HL-60 (cell line): ENCODE data around the gene METTL25.

Source experiments
- DNase-seq, 2 experiments: peaks; one replicate each; pipeline ENCODE4 v3.0.0-alpha.2; 2010 to 2020; ENCODE audit warnings: low read depth in 1 of 2, low spot score in 1 of 2
- H3K27ac ChIP-seq: fragments of 250-450 bp; sonication (Bioruptor Pico); replicated peaks from 2 replicates; pipeline ENCODE4 v1.5.1; 2020; ENCODE audit warnings: mild to moderate bottlenecking, moderate library complexity
- H3K27me3 ChIP-seq: fragments of 250-450 bp; sonication (Bioruptor Pico); 2 replicates; pipeline ENCODE4 v1.5.1; 2021; ENCODE audit warnings: mild to moderate bottlenecking, moderate library complexity; ENCODE audit not compliant: insufficient read depth, poor library complexity, severe bottlenecking
- H3K4me3 ChIP-seq: replicated peaks from 2 replicates; pipeline ENCODE4 v1.5.1; 2011; ENCODE audit warnings: mild to moderate bottlenecking, control low read depth, low read length; ENCODE audit not compliant: insufficient read depth
- GABPA ChIP-seq: IDR thresholded peaks from 2 replicates; pipeline ENCODE4 v1.6.1; 2012; ENCODE audit warnings: low read depth
- POLR2AphosphoS5 ChIP-seq: IDR thresholded peaks from 2 replicates; pipeline ENCODE4 v1.6.1; 2012; ENCODE audit warnings: low read depth
- SPI1 ChIP-seq: IDR thresholded peaks from 2 replicates; pipeline ENCODE4 v1.6.1; 2012; ENCODE audit warnings: low read depth, mild to moderate bottlenecking, borderline replicate concordance
- TF ChIP-seq, protein P1 (sequence below): IDR thresholded peaks from 2 replicates; pipeline ENCODE4 v1.6.1; 2012; ENCODE audit warnings: low read depth; ENCODE audit not compliant: insufficient replicate concordance
- TF ChIP-seq, protein P2 (sequence below): IDR thresholded peaks from one replicate; pipeline ENCODE4 v1.5.1; 2011; ENCODE audit warnings: low read length, control low read depth, inconsistent platforms; ENCODE audit not compliant: insufficient read depth

The METTL25 gene

DNA sequence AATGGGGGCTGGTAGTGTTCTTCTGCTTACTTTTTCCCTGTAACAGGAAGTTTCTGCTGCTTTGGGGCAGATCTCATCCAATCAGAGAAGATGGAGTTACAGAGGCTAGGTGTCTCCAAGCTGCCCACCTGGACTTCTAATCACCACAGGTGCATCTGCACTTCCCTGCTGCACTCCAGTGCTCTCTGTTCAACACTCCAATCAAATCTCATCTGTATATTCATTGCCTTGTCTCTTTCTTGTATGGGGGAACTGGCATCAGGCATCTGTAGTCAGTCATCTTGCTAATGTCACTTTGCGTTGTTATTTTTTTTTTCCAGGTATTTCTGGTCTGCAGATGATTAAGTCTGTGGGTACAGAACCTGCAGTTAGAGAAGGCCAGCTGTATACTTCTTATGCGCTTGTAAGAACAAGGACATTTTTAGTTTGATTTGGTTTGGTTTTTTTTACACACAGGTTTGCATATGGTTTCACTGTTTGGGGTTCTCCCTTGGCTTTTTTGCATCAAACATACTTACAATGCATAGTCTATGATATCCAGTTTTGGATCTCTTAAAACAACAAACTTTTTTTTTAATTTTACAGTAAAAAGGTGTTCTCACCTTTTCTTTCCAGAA is 116.0 kb downstream of the METTL25 start:
- no peaks in the 10 kb centered on the region for H3K27me3 ChIP-seq
- no peak overlapping the region for H3K27ac ChIP-seq
- no peak for DNase-seq
- TF ChIP-seq, protein P1, sequence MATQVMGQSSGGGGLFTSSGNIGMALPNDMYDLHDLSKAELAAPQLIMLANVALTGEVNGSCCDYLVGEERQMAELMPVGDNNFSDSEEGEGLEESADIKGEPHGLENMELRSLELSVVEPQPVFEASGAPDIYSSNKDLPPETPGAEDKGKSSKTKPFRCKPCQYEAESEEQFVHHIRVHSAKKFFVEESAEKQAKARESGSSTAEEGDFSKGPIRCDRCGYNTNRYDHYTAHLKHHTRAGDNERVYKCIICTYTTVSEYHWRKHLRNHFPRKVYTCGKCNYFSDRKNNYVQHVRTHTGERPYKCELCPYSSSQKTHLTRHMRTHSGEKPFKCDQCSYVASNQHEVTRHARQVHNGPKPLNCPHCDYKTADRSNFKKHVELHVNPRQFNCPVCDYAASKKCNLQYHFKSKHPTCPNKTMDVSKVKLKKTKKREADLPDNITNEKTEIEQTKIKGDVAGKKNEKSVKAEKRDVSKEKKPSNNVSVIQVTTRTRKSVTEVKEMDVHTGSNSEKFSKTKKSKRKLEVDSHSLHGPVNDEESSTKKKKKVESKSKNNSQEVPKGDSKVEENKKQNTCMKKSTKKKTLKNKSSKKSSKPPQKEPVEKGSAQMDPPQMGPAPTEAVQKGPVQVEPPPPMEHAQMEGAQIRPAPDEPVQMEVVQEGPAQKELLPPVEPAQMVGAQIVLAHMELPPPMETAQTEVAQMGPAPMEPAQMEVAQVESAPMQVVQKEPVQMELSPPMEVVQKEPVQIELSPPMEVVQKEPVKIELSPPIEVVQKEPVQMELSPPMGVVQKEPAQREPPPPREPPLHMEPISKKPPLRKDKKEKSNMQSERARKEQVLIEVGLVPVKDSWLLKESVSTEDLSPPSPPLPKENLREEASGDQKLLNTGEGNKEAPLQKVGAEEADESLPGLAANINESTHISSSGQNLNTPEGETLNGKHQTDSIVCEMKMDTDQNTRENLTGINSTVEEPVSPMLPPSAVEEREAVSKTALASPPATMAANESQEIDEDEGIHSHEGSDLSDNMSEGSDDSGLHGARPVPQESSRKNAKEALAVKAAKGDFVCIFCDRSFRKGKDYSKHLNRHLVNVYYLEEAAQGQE = no peak
- TF ChIP-seq POLR2AphosphoS5 (no peak), GABPA (no peak), SPI1 (no peak)
- TF ChIP-seq, protein P2, sequence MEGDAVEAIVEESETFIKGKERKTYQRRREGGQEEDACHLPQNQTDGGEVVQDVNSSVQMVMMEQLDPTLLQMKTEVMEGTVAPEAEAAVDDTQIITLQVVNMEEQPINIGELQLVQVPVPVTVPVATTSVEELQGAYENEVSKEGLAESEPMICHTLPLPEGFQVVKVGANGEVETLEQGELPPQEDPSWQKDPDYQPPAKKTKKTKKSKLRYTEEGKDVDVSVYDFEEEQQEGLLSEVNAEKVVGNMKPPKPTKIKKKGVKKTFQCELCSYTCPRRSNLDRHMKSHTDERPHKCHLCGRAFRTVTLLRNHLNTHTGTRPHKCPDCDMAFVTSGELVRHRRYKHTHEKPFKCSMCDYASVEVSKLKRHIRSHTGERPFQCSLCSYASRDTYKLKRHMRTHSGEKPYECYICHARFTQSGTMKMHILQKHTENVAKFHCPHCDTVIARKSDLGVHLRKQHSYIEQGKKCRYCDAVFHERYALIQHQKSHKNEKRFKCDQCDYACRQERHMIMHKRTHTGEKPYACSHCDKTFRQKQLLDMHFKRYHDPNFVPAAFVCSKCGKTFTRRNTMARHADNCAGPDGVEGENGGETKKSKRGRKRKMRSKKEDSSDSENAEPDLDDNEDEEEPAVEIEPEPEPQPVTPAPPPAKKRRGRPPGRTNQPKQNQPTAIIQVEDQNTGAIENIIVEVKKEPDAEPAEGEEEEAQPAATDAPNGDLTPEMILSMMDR = no peak
- no peak overlapping the region for H3K4me3 ChIP-seq

DNA sequence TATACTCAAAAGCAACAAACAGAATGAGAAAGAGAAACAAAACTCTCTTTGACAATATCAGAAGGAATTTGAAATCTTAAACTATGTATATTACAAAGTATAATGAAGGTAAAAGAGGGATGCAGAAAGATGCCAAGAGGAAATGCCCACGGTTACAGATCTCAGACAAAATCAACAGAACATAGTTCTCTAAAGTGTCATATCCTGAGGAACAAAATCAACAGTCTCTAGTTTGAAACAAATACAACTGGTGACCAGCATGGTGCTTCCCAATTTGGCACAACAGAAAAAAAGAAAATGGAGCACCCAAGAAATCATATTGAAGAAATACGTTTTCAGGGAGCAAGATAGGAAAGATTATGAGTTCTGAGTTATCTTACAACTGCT is 116.5 kb downstream of the METTL25 start:
- DNase-seq = no peak
- Histone ChIP-seq H3K4me3 (no peak overlapping the region), H3K27me3 (no peaks in the 10 kb centered on the region), H3K27ac (no peak overlapping the region)
- TF ChIP-seq GABPA (no peak), SPI1 (no peak), POLR2AphosphoS5 (no peak)
- TF ChIP-seq, protein P2 = no peak
- TF ChIP-seq, protein P1 = no peak

DNA sequence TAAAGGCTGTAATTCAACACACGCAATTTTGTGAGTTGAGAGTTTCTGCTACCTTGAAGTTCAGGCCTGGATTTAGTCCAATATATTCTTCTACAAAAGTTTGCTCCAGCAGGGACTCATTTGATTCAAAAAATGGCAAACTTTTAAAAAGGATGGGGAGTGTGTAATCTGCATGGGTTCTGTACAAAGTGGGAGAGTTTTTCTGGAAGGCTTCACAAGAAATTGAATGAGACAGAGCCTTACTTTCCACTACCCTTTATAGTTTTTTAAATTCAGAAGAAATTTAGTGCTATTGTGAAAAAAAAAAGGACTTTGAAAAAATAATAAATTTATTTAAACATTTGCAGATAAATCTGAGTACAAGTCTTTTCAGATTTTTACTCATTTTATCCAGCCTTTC is 116.9 kb downstream of the METTL25 start:
- DNase-seq = no peak
- H3K27me3 ChIP-seq = no peaks in the 10 kb centered on the region
- no peak overlapping the region for H3K27ac ChIP-seq
- TF ChIP-seq, protein P2 = no peak
- no peak for TF ChIP-seq GABPA
- no peak for TF ChIP-seq SPI1
- TF ChIP-seq, protein P1 = no peak
- TF ChIP-seq POLR2AphosphoS5 = no peak
- H3K4me3 ChIP-seq = no peak overlapping the region
